Duodenal mucosa (tissue), 2 donors: ENCODE results near the gene VSTM2L.

Experiments
- H3K27ac ChIP-seq: one replicate; pipeline ENCODE4 v1.7.0; 2013; ENCODE audit warnings: low read depth, low read length
- H3K27me3 ChIP-seq, 2 donors: one replicate each; pipeline ENCODE4 v1.7.0; 2013; ENCODE audit warnings: low read length in 2 of 2, control low read depth in 1 of 2; ENCODE audit not compliant: insufficient read depth in 2 of 2, control insufficient read depth in 1 of 2
- H3K36me3 ChIP-seq, 2 donors: one replicate each; pipeline ENCODE4 v1.7.0; 2013; ENCODE audit warnings: low read length in 2 of 2, control low read depth in 1 of 2; ENCODE audit not compliant: insufficient read depth in 2 of 2, control insufficient read depth in 1 of 2
- H3K4me1 ChIP-seq, 2 donors: one replicate each; pipeline ENCODE4 v1.7.0; 2013; ENCODE audit warnings: low read length in 2 of 2, control low read depth in 1 of 2; ENCODE audit not compliant: insufficient read depth in 2 of 2, control insufficient read depth in 1 of 2
- H3K4me3 ChIP-seq, 2 donors: one replicate each; pipeline ENCODE4 v1.7.0; 2013; ENCODE audit warnings: low read length in 2 of 2, low read depth in 1 of 2
- H3K9ac ChIP-seq, 2 donors: one replicate each; pipeline ENCODE4 v1.7.0; 2013; ENCODE audit warnings: low read length in 2 of 2, low read depth in 1 of 2
- H3K9me3 ChIP-seq, 2 donors: one replicate each; pipeline ENCODE4 v1.7.0; 2013; ENCODE audit warnings: low read length in 2 of 2, control low read depth in 1 of 2; ENCODE audit not compliant: control insufficient read depth in 1 of 2

Gene VSTM2L

DNA sequence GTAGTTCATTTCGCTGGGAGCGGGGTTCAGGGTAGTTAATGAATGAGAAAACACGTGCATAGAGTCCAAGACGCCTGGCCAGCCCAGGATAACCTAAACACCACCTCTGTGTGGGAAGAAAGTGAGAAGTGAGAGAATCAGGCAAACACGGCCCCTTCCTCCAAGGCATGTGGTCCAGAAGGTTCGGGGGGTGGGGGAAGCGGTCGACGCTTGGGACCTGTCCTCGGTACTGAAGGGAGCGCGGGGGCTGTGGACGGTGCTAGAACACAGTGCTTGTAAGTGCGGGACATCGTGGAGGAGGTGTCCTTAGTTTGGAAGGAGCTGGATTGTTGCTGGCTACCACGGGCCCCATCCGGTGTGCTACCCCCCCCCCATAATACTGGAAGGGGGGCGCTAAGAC, 1.7 kb upstream of the VSTM2L start:
- Histone ChIP-seq H3K4me3 (no peak overlapping the region), H3K4me1 (peaks cover 0 to 6% of the 10 kb centered on the region in 2 donors), H3K27ac (no peak overlapping the region), H3K9ac (no peak overlapping the region), H3K9me3 (no peaks in the 10 kb centered on the region), H3K27me3 (peaks cover 35 to 41% of the 10 kb centered on the region in 2 donors), H3K36me3 (no peaks in the 10 kb centered on the region)

DNA sequence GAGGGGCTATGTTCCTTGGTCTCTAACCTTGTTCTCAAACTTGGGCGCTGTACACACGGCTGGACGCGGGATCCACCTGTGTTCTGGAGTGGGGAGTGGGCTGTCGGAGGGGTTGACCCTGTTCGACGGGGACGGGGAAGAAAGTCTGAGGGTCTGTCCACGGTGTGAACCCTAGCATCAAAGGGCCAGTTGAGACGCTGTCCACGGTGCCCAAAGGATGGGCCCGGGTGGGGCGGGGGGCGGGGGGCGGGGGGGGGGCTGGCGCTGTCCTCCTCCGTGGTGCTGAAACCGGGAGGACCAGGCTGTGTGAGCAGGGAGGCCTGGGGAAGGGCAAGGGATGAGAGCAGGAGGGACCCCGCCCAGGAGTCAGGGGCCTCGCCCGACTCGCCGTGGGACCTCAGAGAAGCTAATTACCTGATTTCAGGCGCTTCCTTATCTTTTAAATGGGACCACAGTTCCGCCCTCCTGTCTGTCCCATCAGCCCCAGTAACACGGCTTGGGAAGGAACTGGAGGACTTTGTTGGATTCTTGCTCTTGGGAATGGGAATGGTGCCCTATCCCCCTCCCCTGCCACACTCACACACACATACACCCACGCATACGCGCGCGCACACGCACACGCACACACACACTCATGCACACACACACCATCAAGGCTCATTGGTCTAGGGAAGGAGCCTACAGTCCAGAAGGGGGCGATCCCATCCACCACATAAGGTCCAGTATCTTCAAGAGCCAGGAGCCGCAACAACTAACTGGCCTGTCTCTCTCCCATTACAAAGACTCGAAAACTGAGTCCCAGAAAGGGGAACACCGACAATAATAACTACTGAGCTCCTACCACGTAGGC, 1.0 kb upstream of the VSTM2L start:
- peaks cover 0 to 6% of the 10 kb centered on the region in 2 donors for H3K4me1 ChIP-seq
- peaks cover 42 to 46% of the 10 kb centered on the region in 2 donors for H3K27me3 ChIP-seq
- no peak overlapping the region for H3K4me3 ChIP-seq

DNA sequence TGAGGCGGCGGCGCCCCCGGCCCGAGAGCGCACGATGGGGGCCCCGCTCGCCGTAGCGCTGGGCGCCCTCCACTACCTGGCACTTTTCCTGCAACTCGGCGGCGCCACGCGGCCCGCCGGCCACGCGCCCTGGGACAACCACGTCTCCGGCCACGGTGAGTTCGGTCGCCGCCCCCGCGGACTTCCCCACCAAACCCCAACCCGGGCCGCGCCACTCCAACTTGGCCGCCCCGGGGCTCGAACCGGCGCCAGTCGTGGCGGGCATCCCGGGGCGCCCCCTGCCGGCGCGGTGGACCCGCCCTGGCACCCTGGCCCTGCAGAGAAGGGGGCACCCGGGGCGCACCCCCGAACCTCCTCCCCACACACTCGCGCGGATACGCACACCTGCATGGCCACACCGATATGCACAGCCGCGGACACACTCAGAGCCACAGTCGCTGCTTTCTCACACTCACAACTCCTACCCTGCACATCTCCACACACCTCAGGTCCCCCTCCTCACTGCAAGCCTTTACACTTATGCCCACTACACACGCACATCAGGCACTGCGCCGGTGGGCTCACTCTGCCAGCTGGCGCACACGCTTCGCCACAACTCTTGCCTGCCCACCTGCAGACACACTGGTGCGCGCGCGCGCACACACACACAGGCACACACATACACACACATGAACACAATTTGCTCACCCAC, 535 bp downstream of the VSTM2L start:
- Histone ChIP-seq H3K9ac (no peak overlapping the region), H3K36me3 (no peaks in the 10 kb centered on the region), H3K27me3 (peaks cover 42 to 49% of the 10 kb centered on the region in 2 donors), H3K4me3 (no peak overlapping the region), H3K9me3 (no peaks in the 10 kb centered on the region), H3K4me1 (peaks cover 0 to 6% of the 10 kb centered on the region in 2 donors), H3K27ac (no peak overlapping the region)

More for the DNA sequence above, 1.0 kb upstream of the VSTM2L start:
- H3K9me3 ChIP-seq = no peaks in the 10 kb centered on the region
- no peak overlapping the region for H3K9ac ChIP-seq
- no peak overlapping the region for H3K27ac ChIP-seq
- H3K36me3 ChIP-seq = no peaks in the 10 kb centered on the region

DNA sequence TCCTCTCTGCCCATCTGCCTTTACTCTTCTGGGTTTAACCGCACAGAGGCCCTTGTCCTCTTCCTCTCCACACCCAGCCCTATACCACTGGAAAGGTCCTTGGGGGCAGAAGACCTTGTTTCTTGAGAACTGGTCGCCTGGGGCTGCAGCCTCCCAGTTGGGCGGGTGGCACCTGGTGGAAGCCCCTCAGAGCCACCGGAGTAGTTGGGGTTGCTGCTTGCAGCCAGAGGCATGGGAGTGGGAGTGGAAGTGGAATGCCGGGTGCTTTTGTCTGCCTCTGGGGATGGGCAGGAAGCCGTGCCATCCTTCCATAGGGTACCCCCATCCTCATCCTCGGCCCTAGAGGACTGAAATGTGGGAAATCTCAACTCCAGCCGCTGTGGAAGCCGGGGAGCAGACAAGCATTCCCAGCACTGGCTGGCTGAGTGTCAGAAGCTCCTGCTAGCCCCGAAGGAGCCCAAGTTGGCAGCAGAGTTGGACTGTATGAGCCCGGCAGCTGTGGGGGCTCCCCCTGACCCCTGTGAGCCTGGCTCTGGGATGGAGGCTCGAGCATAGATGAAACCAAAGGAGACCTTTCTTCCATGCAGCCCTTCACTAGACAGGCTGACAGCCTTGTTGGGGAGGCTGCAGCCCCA, 1.2 kb downstream of the VSTM2L start:
- Histone ChIP-seq H3K36me3 (no peaks in the 10 kb centered on the region), H3K9me3 (no peaks in the 10 kb centered on the region), H3K4me3 (no peak overlapping the region), H3K9ac (no peak overlapping the region), H3K4me1 (peaks cover 0 to 6% of the 10 kb centered on the region in 2 donors), H3K27ac (no peak overlapping the region), H3K27me3 (peaks cover 45 to 47% of the 10 kb centered on the region in 2 donors)

DNA sequence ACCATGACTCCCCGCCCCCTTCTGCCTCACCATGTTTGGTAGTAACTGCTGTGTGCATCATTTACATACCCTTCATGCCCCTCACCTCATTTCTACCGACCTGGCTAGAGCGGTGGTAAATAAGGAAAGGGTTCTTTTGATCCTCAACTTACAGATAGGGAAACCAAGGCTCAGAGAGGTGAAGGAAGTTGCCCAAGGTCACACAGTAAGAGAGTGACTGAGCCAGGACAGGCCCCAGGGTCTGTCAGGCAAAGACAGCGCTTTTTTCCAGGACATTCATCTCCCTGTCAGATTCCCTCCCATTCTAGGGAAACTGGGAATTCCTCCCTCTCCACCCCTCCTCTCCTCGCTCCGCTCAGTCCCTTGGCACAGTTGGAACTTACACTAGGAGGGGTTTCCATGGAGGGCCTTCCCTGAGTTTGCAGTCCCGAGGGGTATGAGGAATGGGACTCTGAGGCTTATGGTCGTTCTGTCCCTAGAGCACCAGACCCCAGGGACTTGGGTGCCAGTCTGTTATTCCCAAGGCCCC, 2.0 kb downstream of the VSTM2L start:
- Histone ChIP-seq H3K27ac (no peak overlapping the region), H3K36me3 (no peaks in the 10 kb centered on the region), H3K9ac (no peak overlapping the region), H3K9me3 (no peaks in the 10 kb centered on the region), H3K27me3 (peaks cover 44 to 48% of the 10 kb centered on the region in 2 donors), H3K4me3 (no peak overlapping the region), H3K4me1 (peaks cover 0 to 6% of the 10 kb centered on the region in 2 donors)

DNA sequence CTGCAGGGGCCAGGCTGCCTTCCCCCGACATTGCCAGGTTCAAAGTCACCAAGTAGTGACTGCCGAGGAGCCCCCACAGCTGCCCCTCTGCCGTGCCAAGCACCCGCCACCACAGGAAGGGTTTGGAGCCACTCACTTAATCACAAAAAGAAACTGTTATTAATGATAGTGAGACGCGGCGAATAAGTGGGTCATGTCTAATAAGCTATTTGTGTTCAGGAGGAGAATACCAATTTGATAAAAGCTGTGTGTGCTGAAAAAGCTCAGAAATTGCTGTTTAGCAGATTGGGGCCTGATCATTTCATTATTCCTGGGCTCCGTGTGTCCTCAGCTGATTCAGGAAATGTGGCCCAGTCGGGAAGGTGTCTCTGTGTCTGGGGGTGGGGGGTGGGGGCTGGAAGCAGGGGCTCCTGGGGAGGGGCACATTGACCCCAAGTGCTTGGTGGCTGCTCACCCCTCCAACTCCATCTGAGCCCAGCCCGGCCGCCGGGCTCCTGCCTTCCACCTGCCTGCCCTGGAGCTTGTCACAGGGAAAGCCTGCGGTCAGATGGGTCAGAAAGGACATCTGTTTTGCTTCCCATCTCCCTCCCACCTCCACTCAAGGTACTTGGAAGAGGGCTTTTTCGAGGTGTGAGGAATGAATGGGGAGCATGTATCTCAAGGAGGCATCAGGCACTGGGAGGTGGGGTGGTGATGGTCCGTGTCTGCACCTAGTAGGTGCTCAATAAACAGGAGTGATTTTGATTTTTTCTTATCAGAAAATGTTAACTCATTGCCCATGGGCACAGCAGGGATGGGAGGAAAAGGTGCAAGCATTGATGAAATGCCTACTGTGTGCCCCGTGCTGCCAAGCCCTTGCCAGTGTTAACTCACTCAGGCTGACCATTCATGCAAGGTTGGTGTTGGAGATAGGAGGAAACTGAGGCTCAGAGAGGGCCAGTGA, 3.0 kb downstream of the VSTM2L start:
- H3K4me1 ChIP-seq = peaks cover 0 to 6% of the 10 kb centered on the region in 2 donors
- H3K27ac ChIP-seq = no peak overlapping the region
- no peaks in the 10 kb centered on the region for H3K36me3 ChIP-seq
- H3K9me3 ChIP-seq = no peaks in the 10 kb centered on the region
- peaks cover 41 to 45% of the 10 kb centered on the region in 2 donors for H3K27me3 ChIP-seq
- H3K4me3 ChIP-seq = no peak overlapping the region
- H3K9ac ChIP-seq = no peak overlapping the region

DNA sequence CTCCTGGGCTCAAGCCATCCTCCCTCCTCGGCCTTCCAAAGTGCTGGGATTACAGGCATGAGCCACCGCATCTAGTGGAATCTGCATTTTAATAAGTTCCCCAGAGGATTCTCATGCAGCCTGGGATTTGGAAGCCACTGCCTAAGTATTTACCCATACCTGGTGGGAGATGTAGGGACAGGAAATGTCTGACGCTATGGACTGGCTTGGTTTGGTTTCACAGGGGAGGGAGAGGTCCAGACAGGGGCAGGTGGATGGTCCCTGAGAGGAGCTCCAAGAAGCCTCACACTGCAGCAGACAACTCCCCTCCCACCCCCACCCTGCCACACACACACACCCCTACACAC, 4.4 kb downstream of the VSTM2L start:
- Histone ChIP-seq H3K4me1 (peaks cover 0 to 1% of the 10 kb centered on the region in 2 donors), H3K27ac (no peak overlapping the region), H3K27me3 (peaks cover 36 to 48% of the 10 kb centered on the region in 2 donors), H3K9me3 (no peaks in the 10 kb centered on the region), H3K4me3 (no peak overlapping the region), H3K36me3 (no peaks in the 10 kb centered on the region), H3K9ac (no peak overlapping the region)

DNA sequence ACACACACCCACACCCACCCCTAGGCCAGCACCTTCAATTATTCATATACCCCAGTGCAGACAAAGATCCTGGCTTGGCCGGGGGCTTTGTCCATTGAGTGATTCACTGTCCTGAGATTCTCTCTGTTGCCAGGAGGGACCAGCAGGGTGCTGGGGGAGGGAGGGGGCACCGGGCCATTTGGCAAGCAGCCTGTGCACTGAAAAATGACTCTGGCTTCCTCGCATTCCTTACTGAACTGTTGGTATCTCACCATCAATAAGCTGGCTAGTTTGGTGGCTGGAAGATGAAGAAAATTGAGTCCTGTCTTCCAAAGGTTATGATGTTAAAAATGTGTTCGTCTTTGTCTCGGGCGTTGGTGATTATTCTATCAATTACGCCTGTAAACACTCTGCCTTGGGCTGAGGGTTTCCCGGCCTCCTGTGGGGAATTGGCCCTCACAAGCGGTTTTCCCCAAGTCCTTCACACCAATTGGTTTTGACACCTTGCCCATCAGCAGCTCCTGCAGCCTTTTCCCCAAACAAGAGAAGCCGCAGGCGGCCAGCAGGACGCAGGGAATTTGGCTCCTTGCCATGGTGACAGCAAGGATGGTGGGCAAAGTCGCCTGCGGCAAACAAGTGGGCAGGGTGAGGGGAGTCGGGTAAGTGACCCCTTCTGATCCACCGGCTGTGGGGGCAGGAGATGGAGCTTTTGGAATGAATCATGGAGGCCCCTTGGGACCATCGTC, 4.9 kb downstream of the VSTM2L start:
- Histone ChIP-seq H3K9ac (no peak overlapping the region), H3K4me1 (no peaks in the 10 kb centered on the region), H3K27me3 (peaks cover 40 to 51% of the 10 kb centered on the region in 2 donors), H3K4me3 (no peak overlapping the region), H3K9me3 (no peaks in the 10 kb centered on the region), H3K36me3 (no peaks in the 10 kb centered on the region), H3K27ac (no peak overlapping the region)

DNA sequence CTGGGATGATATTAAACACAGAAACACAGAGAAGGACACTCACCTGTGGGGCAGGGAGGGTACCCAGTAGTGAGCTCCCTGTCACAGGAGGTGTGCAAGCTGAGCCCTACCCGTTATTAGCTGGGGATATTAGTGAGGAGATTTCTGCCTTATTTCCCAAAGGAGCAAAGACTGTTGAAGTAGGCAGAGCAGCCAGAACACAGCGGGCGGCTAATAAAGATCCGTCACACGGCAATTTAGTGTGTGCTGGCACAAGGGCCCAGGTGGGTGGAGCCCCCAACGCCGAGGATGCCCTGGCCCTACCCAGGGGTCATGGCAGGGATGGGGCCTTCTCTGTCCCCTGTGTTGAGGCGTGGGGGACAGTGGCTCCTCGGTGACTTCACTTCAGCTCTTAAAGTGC, 8.3 kb downstream of the VSTM2L start:
- Histone ChIP-seq H3K4me1 (peaks cover 0 to 9% of the 10 kb centered on the region in 2 donors), H3K36me3 (no peaks in the 10 kb centered on the region), H3K4me3 (no peak overlapping the region), H3K9ac (no peak overlapping the region), H3K9me3 (no peaks in the 10 kb centered on the region), H3K27me3 (peaks cover 37 to 43% of the 10 kb centered on the region in 2 donors), H3K27ac (no peak overlapping the region)
